CD4-positive, CD25-positive, alpha-beta regulatory T cell (primary cell): ENCODE results near the gene EP400. TPM values are rescaled to one million over a fixed set of nuclear protein-coding genes. Genes with fewer than 3 reads are reported as not detected.

Experiments used
- ATAC-seq, 2 donors: fragments of 150-1000 bp; cut with Tn5 transposase; one replicate each; pipeline ENCODE4 v1.10.0; 2021; ENCODE audit warnings: low read depth in 2 of 2, moderate number of reproducible peaks in 2 of 2, moderate library complexity in 1 of 2
- DNase-seq, 3 donors: peaks; one replicate each; pipeline versions ENCODE4 v3.0.0 to v3.0.0-alpha.2; 2012 to 2022; ENCODE audit warnings: mixed read lengths in 1 of 3
- H3K27ac ChIP-seq: one replicate; pipeline ENCODE4 v1.7.0; 2013; ENCODE audit warnings: mild to moderate bottlenecking, low read length; ENCODE audit not compliant: insufficient read depth, poor library complexity, severe bottlenecking
- H3K27me3 ChIP-seq: one replicate; pipeline ENCODE4 v1.7.0; 2013; ENCODE audit warnings: low read length; ENCODE audit not compliant: control insufficient read depth, insufficient read depth
- H3K36me3 ChIP-seq: one replicate; pipeline ENCODE4 v1.7.0; 2013; ENCODE audit warnings: mild to moderate bottlenecking, low read length, moderate library complexity; ENCODE audit not compliant: control insufficient read depth, insufficient read depth
- H3K4me1 ChIP-seq: 2 replicates; pipeline ENCODE4 v1.7.0; 2013; ENCODE audit warnings: mild to moderate bottlenecking, low read length; ENCODE audit not compliant: insufficient read depth, control insufficient read depth, poor library complexity, severe bottlenecking
- H3K4me3 ChIP-seq: one replicate; pipeline ENCODE4 v1.7.0; 2013; ENCODE audit warnings: low read depth, mild to moderate bottlenecking, low read length, moderate library complexity
- H3K9me3 ChIP-seq, 2 experiments: 1 replicate in 1 of 2; 2 replicates in 1 of 2; pipeline ENCODE4 v1.7.0; 2013; ENCODE audit warnings: low read length in 2 of 2, mild to moderate bottlenecking in 1 of 2, moderate library complexity in 1 of 2; ENCODE audit not compliant: control insufficient read depth in 2 of 2
- H3K27ac Mint-ChIP-seq, 3 donors: one replicate each; pipeline ENCODE4 v1.8.0; 2020 to 2022; ENCODE audit warnings: mild to moderate bottlenecking in 3 of 3, mixed read lengths in 3 of 3, moderate library complexity in 2 of 3
- H3K27me3 Mint-ChIP-seq: one replicate; pipeline ENCODE4 v1.8.0; 2022; ENCODE audit warnings: mild to moderate bottlenecking, mixed read lengths
- H3K36me3 Mint-ChIP-seq: one replicate; pipeline ENCODE4 v1.8.0; 2020; ENCODE audit warnings: mixed read lengths
- H3K4me1 Mint-ChIP-seq, 4 donors: one replicate each; pipeline ENCODE4 v1.8.0; 2020 to 2022; ENCODE audit warnings: mixed read lengths in 4 of 4, mild to moderate bottlenecking in 1 of 4
- H3K4me3 Mint-ChIP-seq, 4 donors: one replicate each; pipeline ENCODE4 v1.8.0; 2020 to 2022; ENCODE audit warnings: mild to moderate bottlenecking in 4 of 4, mixed read lengths in 4 of 4, moderate library complexity in 3 of 4
- H3K9me3 Mint-ChIP-seq, 7 donors: one replicate each; pipeline ENCODE4 v1.8.0; 2020 to 2022; ENCODE audit warnings: mixed read lengths in 7 of 7, mild to moderate bottlenecking in 3 of 7, moderate library complexity in 2 of 7
- polyA plus RNA-seq, 4 donors: library from polyadenylated mRNA; unstranded; fragments of 300-500 nt; fragmentation: Illumina TruSeq; gene quantifications; one replicate each; pipeline ENCODE4 v1.2.3, GENCODE V29; 2021
- total RNA-seq: library from RNA; stranded (reverse); gene quantifications from one replicate; pipeline ENCODE4 v1.2.3, GENCODE V29; 2022

Gene EP400
- total and polyA plus RNA-seq, 5 donors from 2014 or later = 1.2 to 77.9 (median 1.9) TPM

DNA sequence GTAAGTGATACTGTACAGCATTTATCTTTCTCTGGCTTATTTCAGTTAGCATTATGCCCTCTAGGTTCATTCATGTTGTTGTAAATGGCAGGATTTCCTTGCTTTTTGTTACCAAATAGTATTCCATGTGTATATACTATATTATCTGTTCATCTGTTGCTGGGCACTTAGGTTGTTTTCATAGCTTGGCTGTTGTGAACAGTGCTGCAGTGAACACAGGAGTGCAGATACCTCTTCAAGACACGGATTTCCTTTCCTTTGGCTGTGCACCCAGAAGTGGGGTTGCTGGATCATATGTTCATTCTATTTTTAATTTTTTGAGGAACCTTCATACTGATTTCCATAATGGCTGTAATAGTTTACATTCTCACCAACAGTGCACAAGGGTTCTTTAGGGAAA lies 21.5 kb downstream of the EP400 start:
- H3K4me1 Mint-ChIP-seq = peaks cover 21 to 47% (median 41%) of the 10 kb centered on the region in 4 donors
- ATAC-seq (no peak), DNase-seq (no peak)
- H3K4me3 Mint-ChIP-seq = peak overlapping the region in 1 of 4 donors; percentile 15
- Histone ChIP-seq H3K36me3 (peaks cover 4% of the 10 kb centered on the region), H3K27ac (no peak overlapping the region), H3K9me3 (no peaks in the 10 kb centered on the region), H3K4me1 (peaks cover 4% of the 10 kb centered on the region), H3K4me3 (no peak overlapping the region), H3K27me3 (no peaks in the 10 kb centered on the region)
- H3K36me3 Mint-ChIP-seq = peaks cover 20% of the 10 kb centered on the region
- no peaks in the 10 kb centered on the region for H3K9me3 Mint-ChIP-seq
- no peaks in the 10 kb centered on the region for H3K27me3 Mint-ChIP-seq
- H3K27ac Mint-ChIP-seq = peak overlapping the region in 2 of 3 donors; percentile 38 to 84

GRCh38 chr12:131975228-131975627 lies 25.5 kb downstream of the EP400 start:
- Histone ChIP-seq H3K36me3 (peaks cover 16% of the 10 kb centered on the region), H3K27me3 (no peaks in the 10 kb centered on the region), H3K4me1 (no peaks in the 10 kb centered on the region), H3K4me3 (no peak overlapping the region), H3K9me3 (no peaks in the 10 kb centered on the region), H3K27ac (no peak overlapping the region)
- H3K9me3 Mint-ChIP-seq = no peaks in the 10 kb centered on the region
- peaks cover 22% of the 10 kb centered on the region for H3K36me3 Mint-ChIP-seq
- H3K27ac Mint-ChIP-seq = no peak overlapping the region
- H3K4me3 Mint-ChIP-seq = no peak overlapping the region
- no peaks in the 10 kb centered on the region for H3K27me3 Mint-ChIP-seq
- H3K4me1 Mint-ChIP-seq = peaks cover 17 to 33% (median 26%) of the 10 kb centered on the region in 4 donors
- ATAC-seq (no peak), DNase-seq (no peak)

DNA sequence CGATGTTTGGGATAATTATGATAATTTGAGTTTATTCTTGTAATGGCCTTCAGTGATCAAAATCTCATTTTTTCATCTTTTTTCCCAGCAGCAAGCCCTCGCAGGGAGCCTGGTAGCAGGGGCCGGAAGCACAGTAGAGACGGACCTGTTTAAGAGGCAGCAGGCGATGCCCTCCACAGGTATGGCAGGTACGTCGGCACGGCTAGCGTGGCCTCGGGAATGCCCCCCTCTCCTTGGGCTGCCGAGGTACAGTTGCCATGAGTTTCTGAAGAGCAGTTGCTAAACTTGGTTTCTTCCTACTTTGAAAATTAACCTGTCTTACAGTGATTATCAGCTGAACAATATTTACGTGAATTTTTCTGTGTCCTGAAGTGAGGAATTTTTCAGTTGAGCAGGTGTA lies 29.9 kb downstream of the EP400 start:
- Mint-ChIP-seq H3K4me1 (peaks cover 13 to 22% (median 14%) of the 10 kb centered on the region in 4 donors), H3K27me3 (no peaks in the 10 kb centered on the region), H3K27ac (no peak overlapping the region), H3K9me3 (no peaks in the 10 kb centered on the region), H3K36me3 (peaks cover 39% of the 10 kb centered on the region), H3K4me3 (no peak overlapping the region)
- Histone ChIP-seq H3K9me3 (no peaks in the 10 kb centered on the region), H3K27me3 (no peaks in the 10 kb centered on the region), H3K4me3 (no peak overlapping the region), H3K36me3 (peaks cover 55% of the 10 kb centered on the region), H3K27ac (no peak overlapping the region), H3K4me1 (no peaks in the 10 kb centered on the region)
- ATAC-seq (no peak), DNase-seq (no peak)

DNA sequence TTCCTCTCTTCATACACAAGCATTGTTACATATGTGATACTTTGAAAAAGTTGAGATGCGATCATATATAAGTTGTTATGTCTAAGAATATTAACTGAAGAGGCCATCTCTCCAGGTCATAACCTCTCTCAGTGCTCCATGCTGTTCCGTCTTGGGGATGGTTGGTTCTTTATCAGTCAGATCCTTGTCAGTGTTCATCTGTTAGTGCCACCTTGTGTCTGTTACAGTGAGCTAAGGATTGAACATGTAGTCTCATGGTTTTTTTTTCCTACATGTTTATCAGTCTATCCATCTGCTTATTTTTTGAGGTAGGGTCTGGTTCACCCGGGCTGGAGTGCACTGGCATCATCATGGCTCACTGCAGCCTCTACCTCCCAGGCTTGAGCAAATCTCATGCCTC lies 30.5 kb downstream of the EP400 start:
- Mint-ChIP-seq H3K4me3 (no peak overlapping the region), H3K27me3 (no peaks in the 10 kb centered on the region), H3K36me3 (peaks cover 37% of the 10 kb centered on the region), H3K27ac (peak overlapping the region in 1 of 3 donors; percentile 78), H3K4me1 (peaks cover 8 to 18% (median 14%) of the 10 kb centered on the region in 4 donors), H3K9me3 (no peaks in the 10 kb centered on the region)
- no peaks in the 10 kb centered on the region for H3K4me1 ChIP-seq
- no peaks in the 10 kb centered on the region for H3K9me3 ChIP-seq
- no peak for ATAC-seq
- H3K27ac ChIP-seq = no peak overlapping the region
- DNase-seq = peak in 1 of 3 donors; percentile 6
- peaks cover 60% of the 10 kb centered on the region for H3K36me3 ChIP-seq
- H3K27me3 ChIP-seq = no peaks in the 10 kb centered on the region
- H3K4me3 ChIP-seq = no peak overlapping the region

DNA sequence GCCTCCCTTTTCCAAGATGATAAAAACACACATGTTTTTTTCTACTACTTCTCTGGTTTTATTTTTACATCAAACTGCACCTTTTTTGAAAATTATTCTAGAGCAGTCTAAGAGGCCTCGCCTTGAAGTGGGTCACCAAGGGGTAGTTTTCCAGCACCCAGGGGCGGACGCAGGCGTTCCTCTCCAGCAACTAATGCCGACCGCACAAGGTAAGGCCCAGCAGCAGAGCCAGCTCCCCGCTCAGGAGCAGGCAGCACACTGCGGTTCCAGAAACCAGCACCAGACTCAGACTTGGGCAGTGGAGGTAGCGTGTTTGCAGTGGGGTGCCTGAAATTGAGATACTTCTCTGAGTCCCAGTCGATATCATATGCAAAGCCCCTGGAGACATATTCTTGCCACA lies 31.6 kb downstream of the EP400 start:
- Mint-ChIP-seq H3K4me1 (peaks cover 6 to 13% (median 9%) of the 10 kb centered on the region in 4 donors), H3K27ac (peak overlapping the region in 1 of 3 donors; percentile 70), H3K4me3 (no peak overlapping the region), H3K27me3 (no peaks in the 10 kb centered on the region), H3K9me3 (no peaks in the 10 kb centered on the region), H3K36me3 (peaks cover 31% of the 10 kb centered on the region)
- Histone ChIP-seq H3K27ac (no peak overlapping the region), H3K36me3 (peaks cover 71% of the 10 kb centered on the region), H3K4me1 (no peaks in the 10 kb centered on the region), H3K9me3 (no peaks in the 10 kb centered on the region), H3K27me3 (no peaks in the 10 kb centered on the region), H3K4me3 (no peak overlapping the region)
- no peak for DNase-seq
- ATAC-seq = no peak

GRCh38 chr12:131982041-131982440 lies 32.3 kb downstream of the EP400 start:
- Histone ChIP-seq H3K36me3 (peaks cover 78% of the 10 kb centered on the region), H3K4me1 (no peaks in the 10 kb centered on the region), H3K9me3 (no peaks in the 10 kb centered on the region), H3K27me3 (no peaks in the 10 kb centered on the region), H3K4me3 (no peak overlapping the region), H3K27ac (no peak overlapping the region)
- H3K36me3 Mint-ChIP-seq = peaks cover 37% of the 10 kb centered on the region
- H3K27ac Mint-ChIP-seq = no peak overlapping the region
- peaks cover 6 to 10% (median 8%) of the 10 kb centered on the region in 4 donors for H3K4me1 Mint-ChIP-seq
- ATAC-seq (no peak), DNase-seq (no peak)
- H3K27me3 Mint-ChIP-seq = no peaks in the 10 kb centered on the region
- H3K4me3 Mint-ChIP-seq = no peak overlapping the region
- H3K9me3 Mint-ChIP-seq = no peaks in the 10 kb centered on the region

GRCh38 chr12:131983026-131983425 lies 33.3 kb downstream of the EP400 start:
- no peak for ATAC-seq
- Mint-ChIP-seq H3K4me3 (no peak overlapping the region), H3K9me3 (no peaks in the 10 kb centered on the region), H3K4me1 (peaks cover 0 to 7% (median 6%) of the 10 kb centered on the region in 4 donors), H3K27ac (no peak overlapping the region), H3K27me3 (no peaks in the 10 kb centered on the region), H3K36me3 (peaks cover 42% of the 10 kb centered on the region)
- Histone ChIP-seq H3K36me3 (peaks cover 86% of the 10 kb centered on the region), H3K27ac (no peak overlapping the region), H3K27me3 (no peaks in the 10 kb centered on the region), H3K9me3 (no peaks in the 10 kb centered on the region), H3K4me1 (no peaks in the 10 kb centered on the region), H3K4me3 (no peak overlapping the region)
- no peak for DNase-seq

GRCh38 chr12:131983554-131983953 lies 33.8 kb downstream of the EP400 start:
- peaks cover 88% of the 10 kb centered on the region for H3K36me3 ChIP-seq

More at GRCh38 chr12:131983554-131983953, 33.8 kb downstream of the EP400 start:
- H3K36me3 Mint-ChIP-seq = peaks cover 46% of the 10 kb centered on the region
- H3K27me3 Mint-ChIP-seq = no peaks in the 10 kb centered on the region
- Histone ChIP-seq H3K27ac (no peak overlapping the region), H3K9me3 (no peaks in the 10 kb centered on the region), H3K27me3 (no peaks in the 10 kb centered on the region), H3K4me3 (no peak overlapping the region), H3K4me1 (no peaks in the 10 kb centered on the region)
- no peak overlapping the region for H3K4me3 Mint-ChIP-seq
- no peaks in the 10 kb centered on the region for H3K9me3 Mint-ChIP-seq
- peaks cover 0 to 6% (median 4%) of the 10 kb centered on the region in 4 donors for H3K4me1 Mint-ChIP-seq
- H3K27ac Mint-ChIP-seq = no peak overlapping the region
- ATAC-seq (no peak), DNase-seq (no peak)
